Ascending aorta (tissue), 2 donors: Measurements from ENCODE around the gene CAMSAP3. TPM values are rescaled to one million over a fixed set of nuclear protein-coding genes. Genes with fewer than 3 reads are reported as not detected.

ENCODE experiments used
- DNase-seq, 2 donors: peaks; one replicate each; pipeline ENCODE4 v3.0.0-alpha.2; 2019; ENCODE audit warnings: low spot score in 2 of 2
- H3K27ac ChIP-seq, 2 donors: fragments of 200-600 bp; sonication (generic); one replicate each; pipeline ENCODE4 v1.5.1; 2016 to 2017; ENCODE audit warnings: mild to moderate bottlenecking in 1 of 2
- H3K27me3 ChIP-seq: fragments of 200-600 bp; sonication (generic); one replicate; pipeline ENCODE4 v1.5.1; 2017
- H3K36me3 ChIP-seq, 2 donors: fragments of 200-600 bp; sonication (generic); one replicate each; pipeline ENCODE4 v1.5.1; 2016
- H3K4me1 ChIP-seq, 2 donors: fragments of 200-600 bp; sonication (generic); one replicate each; pipeline ENCODE4 v1.5.1; 2016 to 2017; ENCODE audit warnings: mild to moderate bottlenecking in 1 of 2
- H3K4me3 ChIP-seq, 2 donors: fragments of 200-600 bp; sonication (generic); one replicate each; pipeline ENCODE4 v1.5.1; 2016 to 2017; ENCODE audit warnings: mild to moderate bottlenecking in 1 of 2
- H3K9me3 ChIP-seq, 2 donors: fragments of 200-600 bp; sonication (generic); one replicate each; pipeline ENCODE4 v1.5.1; 2016
- intact Hi-C: fragments of 100-400 bp; cut with DNase I; formaldehyde crosslinking; loops from one replicate; pipeline ENCODE4 v1.15.1; 2023
- total RNA-seq: library from RNA; depleted of rRNA; stranded (reverse); fragments of >200 nt; gene quantifications from one replicate; pipeline ENCODE4 v1.1.0, GENCODE V29; 2016
- TF ChIP-seq, protein P1 (sequence below), 3 experiments: fragments of 200-600 bp in 2 of 3; fragments of 450-650 bp in 1 of 3; sonication (generic) in 2 of 3; IDR thresholded peaks; one replicate each; pipeline ENCODE4 v1.5.1; 2016 to 2019; ENCODE audit warnings: antibody characterized with exemption in 3 of 3, mild to moderate bottlenecking in 1 of 3, moderate library complexity in 1 of 3

CAMSAP3 gene
- total RNA-seq, 1 donor from 2014 or later, result not detected

DNA sequence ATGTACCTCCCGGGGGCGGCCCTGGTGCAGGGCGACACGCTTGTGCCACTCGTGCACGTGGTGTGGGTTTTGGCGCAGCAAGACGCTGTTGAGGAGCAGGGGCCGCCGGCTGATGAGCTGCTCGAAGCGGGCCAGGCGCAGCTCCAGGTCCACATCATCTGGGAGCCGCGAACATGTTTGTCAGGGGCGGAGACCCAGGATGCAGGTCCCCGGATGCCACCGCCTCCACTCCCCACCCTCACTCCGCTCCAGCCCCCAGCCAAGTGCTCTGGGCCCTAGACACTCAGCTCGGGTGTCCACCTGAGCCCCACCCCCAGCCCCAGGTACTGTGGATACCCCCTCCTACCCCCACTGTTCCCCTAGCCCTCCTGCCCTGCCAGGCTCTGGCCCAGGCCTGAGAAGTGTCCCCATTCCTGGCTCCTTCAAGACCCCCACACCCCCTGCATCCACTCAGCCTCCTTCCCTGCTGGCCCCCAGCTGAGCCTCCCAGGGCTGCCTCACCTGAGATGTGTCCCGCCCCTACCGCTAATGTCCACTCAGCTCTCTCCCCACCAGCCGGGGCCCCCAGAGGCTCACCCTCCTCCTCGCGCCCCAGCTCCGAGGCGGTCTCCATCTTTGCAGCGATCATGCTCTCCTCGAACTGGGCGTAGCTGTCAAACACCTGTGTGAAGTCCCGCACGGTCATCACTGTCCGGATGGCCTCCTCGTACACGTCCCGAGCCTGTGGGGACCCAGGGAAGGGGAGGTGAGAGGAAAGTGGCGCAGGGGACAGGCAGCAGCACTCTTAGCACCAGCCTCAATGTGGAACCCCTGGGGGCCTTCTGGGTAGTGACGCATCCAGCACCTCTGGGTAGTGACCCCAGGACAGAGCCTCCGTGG, 28.3 kb downstream of the CAMSAP3 start:
- Histone ChIP-seq H3K36me3 (peaks cover 69 to 82% of the 10 kb centered on the region in 2 donors), H3K9me3 (no peaks in the 10 kb centered on the region), H3K27me3 (no peaks in the 10 kb centered on the region), H3K4me1 (peaks cover 0 to 18% of the 10 kb centered on the region in 2 donors), H3K4me3 (no peak overlapping the region), H3K27ac (no peak overlapping the region)
- DNase-seq, result no peak
- intact Hi-C loops, result no loop called here
- TF ChIP-seq, protein P1, sequence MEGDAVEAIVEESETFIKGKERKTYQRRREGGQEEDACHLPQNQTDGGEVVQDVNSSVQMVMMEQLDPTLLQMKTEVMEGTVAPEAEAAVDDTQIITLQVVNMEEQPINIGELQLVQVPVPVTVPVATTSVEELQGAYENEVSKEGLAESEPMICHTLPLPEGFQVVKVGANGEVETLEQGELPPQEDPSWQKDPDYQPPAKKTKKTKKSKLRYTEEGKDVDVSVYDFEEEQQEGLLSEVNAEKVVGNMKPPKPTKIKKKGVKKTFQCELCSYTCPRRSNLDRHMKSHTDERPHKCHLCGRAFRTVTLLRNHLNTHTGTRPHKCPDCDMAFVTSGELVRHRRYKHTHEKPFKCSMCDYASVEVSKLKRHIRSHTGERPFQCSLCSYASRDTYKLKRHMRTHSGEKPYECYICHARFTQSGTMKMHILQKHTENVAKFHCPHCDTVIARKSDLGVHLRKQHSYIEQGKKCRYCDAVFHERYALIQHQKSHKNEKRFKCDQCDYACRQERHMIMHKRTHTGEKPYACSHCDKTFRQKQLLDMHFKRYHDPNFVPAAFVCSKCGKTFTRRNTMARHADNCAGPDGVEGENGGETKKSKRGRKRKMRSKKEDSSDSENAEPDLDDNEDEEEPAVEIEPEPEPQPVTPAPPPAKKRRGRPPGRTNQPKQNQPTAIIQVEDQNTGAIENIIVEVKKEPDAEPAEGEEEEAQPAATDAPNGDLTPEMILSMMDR (IDR thresholded peaks at IDR 0.05), result no peak

DNA sequence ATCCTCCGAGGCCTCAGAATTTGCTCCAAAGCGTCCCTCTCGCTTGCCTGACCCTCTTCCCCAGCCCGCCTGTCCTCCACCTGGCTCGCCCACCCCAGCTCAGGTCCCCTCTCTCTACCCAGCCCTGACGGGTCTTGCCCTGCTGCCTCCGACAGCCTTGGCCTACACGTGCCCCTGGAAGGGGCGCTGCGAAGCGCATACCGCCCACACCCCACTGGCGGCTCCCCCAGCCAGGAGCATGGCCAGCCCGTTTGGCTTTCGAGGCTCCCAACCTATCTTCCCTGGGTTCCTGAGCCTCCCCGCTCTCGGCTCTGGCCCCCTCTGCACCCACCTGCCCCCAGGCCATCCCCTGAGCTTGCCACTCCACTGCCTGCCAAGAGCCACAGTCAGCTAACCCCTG, 29.1 kb downstream of the CAMSAP3 start:
- H3K4me1 ChIP-seq, result peaks cover 0 to 18% of the 10 kb centered on the region in 2 donors
- no peak for DNase-seq
- H3K4me3 ChIP-seq, result no peak overlapping the region
- TF ChIP-seq, protein P1 (IDR thresholded peaks at IDR 0.05), result no peak
- intact Hi-C loops, result loop anchor here (5.0 kb wide), 2 partner anchors 88 to 682 kb away; partner anchors contain the start of genes CD320 and PNPLA6
- no peak overlapping the region for H3K27ac ChIP-seq
- H3K9me3 ChIP-seq, result no peaks in the 10 kb centered on the region
- H3K27me3 ChIP-seq, result no peaks in the 10 kb centered on the region
- H3K36me3 ChIP-seq, result peaks cover 60 to 74% of the 10 kb centered on the region in 2 donors

DNA sequence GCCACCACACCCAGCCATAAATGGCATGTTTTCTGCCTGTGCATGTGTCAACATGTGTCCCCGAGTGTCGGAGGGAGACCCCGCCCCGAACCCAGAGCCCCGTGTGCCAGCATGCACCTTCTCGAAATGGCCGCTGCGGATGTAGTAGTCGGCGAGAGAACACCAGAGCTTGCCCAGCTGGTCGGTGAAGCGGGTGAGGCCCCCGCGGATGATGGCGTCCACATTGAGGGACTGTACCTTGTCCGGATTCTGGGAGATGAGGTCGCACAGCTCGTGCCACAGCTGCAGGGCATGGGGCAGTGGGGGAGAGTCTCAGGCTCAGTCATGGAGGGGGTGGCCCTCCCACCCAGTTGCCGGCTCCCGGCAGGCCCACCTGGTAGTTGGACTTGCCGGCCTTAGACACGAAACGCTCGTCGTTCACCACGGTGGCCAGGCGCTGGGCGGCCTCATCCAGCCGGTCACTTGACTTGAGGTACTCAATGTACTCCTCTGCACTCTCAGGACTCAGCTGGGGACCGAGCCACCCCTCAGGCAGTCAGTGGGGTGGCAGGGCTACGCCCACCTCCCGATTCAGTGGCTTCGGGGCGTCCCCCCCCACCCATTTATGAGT, 30.2 kb downstream of the CAMSAP3 start:
- intact Hi-C loops, result loop anchor here (5.0 kb wide), 2 partner anchors 89 to 681 kb away; partner anchors contain the start of genes CD320 and PNPLA6
- no peak overlapping the region for H3K27ac ChIP-seq
- H3K9me3 ChIP-seq, result no peaks in the 10 kb centered on the region
- no peak overlapping the region for H3K4me3 ChIP-seq
- peaks cover 7 to 26% of the 10 kb centered on the region in 2 donors for H3K4me1 ChIP-seq
- no peaks in the 10 kb centered on the region for H3K27me3 ChIP-seq
- TF ChIP-seq, protein P1 (IDR thresholded peaks at IDR 0.05), result no peak
- peaks cover 50 to 63% of the 10 kb centered on the region in 2 donors for H3K36me3 ChIP-seq
- DNase-seq, result no peak

DNA sequence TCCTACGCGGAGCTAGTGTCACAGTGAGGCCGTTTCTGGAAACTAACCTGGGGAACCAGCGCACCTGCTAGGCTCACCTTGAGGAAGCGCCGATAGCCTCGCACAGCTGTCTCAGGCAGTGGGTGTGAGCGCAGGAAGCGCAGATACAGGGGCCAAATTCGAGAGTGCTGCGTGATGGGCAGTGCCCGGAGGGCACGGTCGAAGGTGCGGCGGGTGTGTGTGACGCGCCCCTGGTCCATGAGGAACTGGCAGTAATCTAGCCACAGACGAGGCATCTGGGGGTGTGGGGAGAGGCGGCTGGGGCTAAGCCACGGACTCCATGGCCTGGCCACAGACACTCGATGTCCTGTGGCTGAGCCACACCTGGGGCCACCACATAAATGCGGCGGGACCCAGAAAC, 31.5 kb downstream of the CAMSAP3 start:
- Histone ChIP-seq H3K27me3 (no peaks in the 10 kb centered on the region), H3K27ac (no peak overlapping the region), H3K4me1 (peaks cover 7 to 27% of the 10 kb centered on the region in 2 donors), H3K9me3 (no peaks in the 10 kb centered on the region), H3K36me3 (peaks cover 37 to 52% of the 10 kb centered on the region in 2 donors), H3K4me3 (no peak overlapping the region)
- DNase-seq, result no peak
- intact Hi-C loops, result loop anchor here (5.0 kb wide), 2 partner anchors 90 to 680 kb away; partner anchors contain the start of genes CD320 and PNPLA6
- TF ChIP-seq, protein P1 (IDR thresholded peaks at IDR 0.05), result no peak

DNA sequence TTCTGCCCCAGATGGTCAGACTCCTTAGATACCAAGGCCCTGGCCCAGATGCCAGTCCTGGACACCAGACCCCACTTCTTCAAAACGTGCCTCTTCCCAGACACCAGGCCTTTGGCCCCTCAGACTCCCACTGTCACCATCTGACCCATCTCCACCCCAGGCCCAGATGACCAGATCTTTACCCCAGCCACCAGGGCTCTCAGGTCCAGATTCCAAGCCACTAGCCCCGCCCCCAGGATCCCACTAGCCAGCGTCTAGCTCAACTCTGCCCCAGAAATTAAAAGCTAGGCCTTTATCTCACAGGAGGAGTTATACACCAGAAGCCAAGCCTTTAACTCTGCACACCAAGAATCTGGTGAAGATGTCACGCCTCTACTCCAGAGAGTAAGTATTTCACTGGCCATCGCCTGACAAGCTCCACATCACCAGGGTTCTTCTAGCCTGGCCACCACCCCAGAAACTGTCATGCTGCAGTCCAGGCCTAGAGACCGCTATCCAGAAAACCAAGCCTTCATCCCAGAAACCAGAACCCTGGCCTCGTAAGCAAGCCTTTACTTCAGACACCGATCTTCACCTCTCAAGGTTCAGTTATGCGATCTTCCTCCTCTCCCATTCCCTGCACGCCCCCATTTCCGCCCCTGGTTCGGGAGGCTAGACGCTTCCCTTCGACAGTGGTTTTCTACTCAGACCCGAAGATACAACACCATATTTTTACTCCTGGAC, 33.1 kb downstream of the CAMSAP3 start:
- Histone ChIP-seq H3K27me3 (no peaks in the 10 kb centered on the region), H3K27ac (peak overlapping the region; percentile 79 to 88), H3K36me3 (peaks cover 21 to 40% of the 10 kb centered on the region in 2 donors), H3K4me1 (peaks cover 7 to 27% of the 10 kb centered on the region in 2 donors), H3K9me3 (no peaks in the 10 kb centered on the region), H3K4me3 (peak overlapping the region; percentile 94 to 96)
- intact Hi-C loops, result loop anchor here (1.0 to 5.0 kb wide), 5 partner anchors 52 to 892 kb away; partner anchors contain the start of genes CD320, GPR108, PNPLA6 and TRAPPC5
- TF ChIP-seq, protein P1 (IDR thresholded peaks at IDR 0.05), result no peak
- DNase-seq, result no peak
